ENCODE data around the gene TPSAB1. TPM values are rescaled to one million over a fixed set of nuclear protein-coding genes. Genes with fewer than 3 reads are reported as not detected.
A peak's percentile ranks its signal among the peaks of the same experiment; 100 is the strongest.
"Not testable (repeated sequence)": the region's sequence is repeated elsewhere in the genome, so short reads cannot be mapped to it uniquely, and the experiment has no call there.

TPSAB1 gene
- total RNA-seq, 1 experiment from 2014 or later: not detected

GRCh38 chr16:1264345-1265089, 24.0 kb downstream of the TPSAB1 start:
- Mint-ChIP-seq H3K9me3 (ENCODE audit: low read depth, unreplicated experiment) (peaks cover 4% of the 10 kb centered on the region), H3K4me1 (ENCODE audit: low read depth, unreplicated experiment) (no peaks in the 10 kb centered on the region), H3K27ac (ENCODE audit: unreplicated experiment) (no peak overlapping the region), H3K4me3 (ENCODE audit: low read depth, unreplicated experiment) (no peak overlapping the region), H3K36me3 (ENCODE audit: insufficient read depth, unreplicated experiment) (no peaks in the 10 kb centered on the region), H3K27me3 (ENCODE audit: unreplicated experiment) (peaks cover 86% of the 10 kb centered on the region)
- DNase-seq: no peak
- BruUV-seq (replicated peaks): no TSS peak
- intact Hi-C loops (cut with micrococcal nuclease; ENCODE audit: unreplicated experiment): no loop called here
- TF ChIP-seq, protein P1, sequence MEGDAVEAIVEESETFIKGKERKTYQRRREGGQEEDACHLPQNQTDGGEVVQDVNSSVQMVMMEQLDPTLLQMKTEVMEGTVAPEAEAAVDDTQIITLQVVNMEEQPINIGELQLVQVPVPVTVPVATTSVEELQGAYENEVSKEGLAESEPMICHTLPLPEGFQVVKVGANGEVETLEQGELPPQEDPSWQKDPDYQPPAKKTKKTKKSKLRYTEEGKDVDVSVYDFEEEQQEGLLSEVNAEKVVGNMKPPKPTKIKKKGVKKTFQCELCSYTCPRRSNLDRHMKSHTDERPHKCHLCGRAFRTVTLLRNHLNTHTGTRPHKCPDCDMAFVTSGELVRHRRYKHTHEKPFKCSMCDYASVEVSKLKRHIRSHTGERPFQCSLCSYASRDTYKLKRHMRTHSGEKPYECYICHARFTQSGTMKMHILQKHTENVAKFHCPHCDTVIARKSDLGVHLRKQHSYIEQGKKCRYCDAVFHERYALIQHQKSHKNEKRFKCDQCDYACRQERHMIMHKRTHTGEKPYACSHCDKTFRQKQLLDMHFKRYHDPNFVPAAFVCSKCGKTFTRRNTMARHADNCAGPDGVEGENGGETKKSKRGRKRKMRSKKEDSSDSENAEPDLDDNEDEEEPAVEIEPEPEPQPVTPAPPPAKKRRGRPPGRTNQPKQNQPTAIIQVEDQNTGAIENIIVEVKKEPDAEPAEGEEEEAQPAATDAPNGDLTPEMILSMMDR (IDR thresholded peaks at IDR 0.05; ENCODE audit: unreplicated experiment): no peak
- CTCF ChIA-PET: no interaction called here

DNA sequence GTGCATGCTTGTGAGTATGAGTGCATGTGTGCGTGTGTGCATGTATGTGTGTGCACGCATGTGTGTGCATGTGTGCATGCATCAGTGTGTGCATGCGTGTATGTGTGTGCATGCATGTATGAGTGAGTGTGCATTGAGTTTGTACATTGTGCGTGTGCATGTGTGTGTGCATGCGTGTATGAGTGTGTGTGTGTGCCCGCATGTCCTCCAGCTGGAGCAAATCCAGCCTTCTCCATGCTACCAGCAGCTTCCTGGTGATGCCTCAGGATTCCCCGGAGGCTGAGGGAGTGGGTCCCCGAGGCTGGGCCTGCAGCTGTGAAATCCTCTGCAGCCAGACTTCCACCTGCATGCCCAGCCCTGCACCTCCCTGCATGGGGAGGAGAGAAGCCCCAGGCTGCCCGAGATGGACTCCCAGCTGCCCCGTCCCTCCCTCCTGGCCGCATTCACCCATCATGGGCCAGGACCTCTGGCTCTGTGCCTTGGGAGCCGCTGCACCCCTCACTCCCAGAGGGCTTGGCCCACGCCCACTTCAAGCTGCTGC, 24.7 kb downstream of the TPSAB1 start:
- no peak overlapping the region for H3K27ac Mint-ChIP-seq (ENCODE audit: unreplicated experiment)
- TF ChIP-seq, protein P1 (IDR thresholded peaks at IDR 0.05; ENCODE audit: unreplicated experiment): no peak

GRCh38 chr16:1265826-1266225, 25.3 kb downstream of the TPSAB1 start:
- H3K9me3 Mint-ChIP-seq (ENCODE audit: low read depth, unreplicated experiment): peaks cover 4% of the 10 kb centered on the region
- H3K27ac Mint-ChIP-seq (ENCODE audit: unreplicated experiment): no peak overlapping the region
- H3K36me3 Mint-ChIP-seq (ENCODE audit: insufficient read depth, unreplicated experiment): peaks cover 2% of the 10 kb centered on the region
- no TSS peak for BruUV-seq (replicated peaks)
- TF ChIP-seq, protein P1 (IDR thresholded peaks at IDR 0.05; ENCODE audit: unreplicated experiment): no peak
- H3K27me3 Mint-ChIP-seq (ENCODE audit: unreplicated experiment): peaks cover 86% of the 10 kb centered on the region
- CTCF ChIA-PET: no interaction called here
- H3K4me1 Mint-ChIP-seq (ENCODE audit: low read depth, unreplicated experiment): peaks cover under 1% of the 10 kb centered on the region
- no peak overlapping the region for H3K4me3 Mint-ChIP-seq (ENCODE audit: low read depth, unreplicated experiment)
- intact Hi-C loops (cut with micrococcal nuclease; ENCODE audit: unreplicated experiment): no loop called here
- DNase-seq: no peak

More for the DNA sequence above, 24.7 kb downstream of the TPSAB1 start:
- Mint-ChIP-seq H3K36me3 (ENCODE audit: insufficient read depth, unreplicated experiment) (no peaks in the 10 kb centered on the region), H3K9me3 (ENCODE audit: low read depth, unreplicated experiment) (peaks cover 4% of the 10 kb centered on the region), H3K27me3 (ENCODE audit: unreplicated experiment) (peaks cover 86% of the 10 kb centered on the region), H3K4me3 (ENCODE audit: low read depth, unreplicated experiment) (no peak overlapping the region), H3K4me1 (ENCODE audit: low read depth, unreplicated experiment) (no peaks in the 10 kb centered on the region)
- BruUV-seq (replicated peaks): no TSS peak
- DNase-seq: no peak
- CTCF ChIA-PET: interaction anchor here (0.6 kb wide), 1 partner anchor 123 kb away, joined by 3 read pairs; no protein-coding TSS in a partner anchor
- intact Hi-C loops (cut with micrococcal nuclease; ENCODE audit: unreplicated experiment): no loop called here

DNA sequence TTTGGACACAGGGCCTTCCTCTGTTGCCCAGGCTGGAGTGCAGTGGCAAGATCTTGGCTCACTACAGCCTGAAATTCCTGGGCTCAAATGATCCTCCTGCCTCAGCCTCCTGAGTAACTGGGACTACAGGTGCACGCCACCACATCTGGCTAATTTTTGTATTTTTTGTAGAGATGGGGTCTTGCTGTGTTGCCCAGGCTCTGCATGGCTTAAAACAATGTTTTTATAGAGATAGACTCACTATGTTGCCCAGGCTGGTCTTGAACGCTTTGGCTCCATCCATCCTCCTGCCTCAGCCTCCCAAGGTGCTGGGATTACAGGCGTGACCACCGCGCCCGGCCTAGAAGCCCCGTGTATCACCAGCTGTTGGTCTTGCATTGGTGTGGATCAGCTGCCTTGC, 28.9 kb downstream of the TPSAB1 start:
- DNase-seq; intact Hi-C loops (cut with micrococcal nuclease; ENCODE audit: unreplicated experiment); H3K4me3 Mint-ChIP-seq (ENCODE audit: low read depth, unreplicated experiment); BruUV-seq (replicated peaks); H3K4me1 Mint-ChIP-seq (ENCODE audit: low read depth, unreplicated experiment); H3K9me3 Mint-ChIP-seq (ENCODE audit: low read depth, unreplicated experiment); H3K27ac Mint-ChIP-seq (ENCODE audit: unreplicated experiment); CTCF ChIA-PET: not testable (repeated sequence)
- Mint-ChIP-seq H3K36me3 (ENCODE audit: insufficient read depth, unreplicated experiment) (peaks cover 20% of the 10 kb centered on the region), H3K27me3 (ENCODE audit: unreplicated experiment) (peaks cover 88% of the 10 kb centered on the region)

- no peaks in the 10 kb centered on the region for H3K9me3 Mint-ChIP-seq (ENCODE audit: low read depth, unreplicated experiment)
- CTCF ChIA-PET: interaction anchor here (0.6 kb wide), 1 partner anchor 445 kb away, joined by 4 read pairs; no protein-coding TSS in a partner anchor
- H3K4me1 Mint-ChIP-seq (ENCODE audit: low read depth, unreplicated experiment): peaks cover 10% of the 10 kb centered on the region
- intact Hi-C loops (cut with micrococcal nuclease; ENCODE audit: unreplicated experiment): no loop called here
- no peak for DNase-seq
- H3K27ac Mint-ChIP-seq (ENCODE audit: unreplicated experiment): peak overlapping the region; percentile 89
- TF ChIP-seq, protein P1 (IDR thresholded peaks at IDR 0.05; ENCODE audit: unreplicated experiment): no peak
- no TSS peak for BruUV-seq (replicated peaks)
- H3K36me3 Mint-ChIP-seq (ENCODE audit: insufficient read depth, unreplicated experiment): peaks cover 20% of the 10 kb centered on the region
- peaks cover 88% of the 10 kb centered on the region for H3K27me3 Mint-ChIP-seq (ENCODE audit: unreplicated experiment)
- peak overlapping the region; percentile 16 for H3K4me3 Mint-ChIP-seq (ENCODE audit: low read depth, unreplicated experiment)
Measured at GRCh38 chr16:1271380-1271723, 30.8 kb downstream of the TPSAB1 start.

DNA sequence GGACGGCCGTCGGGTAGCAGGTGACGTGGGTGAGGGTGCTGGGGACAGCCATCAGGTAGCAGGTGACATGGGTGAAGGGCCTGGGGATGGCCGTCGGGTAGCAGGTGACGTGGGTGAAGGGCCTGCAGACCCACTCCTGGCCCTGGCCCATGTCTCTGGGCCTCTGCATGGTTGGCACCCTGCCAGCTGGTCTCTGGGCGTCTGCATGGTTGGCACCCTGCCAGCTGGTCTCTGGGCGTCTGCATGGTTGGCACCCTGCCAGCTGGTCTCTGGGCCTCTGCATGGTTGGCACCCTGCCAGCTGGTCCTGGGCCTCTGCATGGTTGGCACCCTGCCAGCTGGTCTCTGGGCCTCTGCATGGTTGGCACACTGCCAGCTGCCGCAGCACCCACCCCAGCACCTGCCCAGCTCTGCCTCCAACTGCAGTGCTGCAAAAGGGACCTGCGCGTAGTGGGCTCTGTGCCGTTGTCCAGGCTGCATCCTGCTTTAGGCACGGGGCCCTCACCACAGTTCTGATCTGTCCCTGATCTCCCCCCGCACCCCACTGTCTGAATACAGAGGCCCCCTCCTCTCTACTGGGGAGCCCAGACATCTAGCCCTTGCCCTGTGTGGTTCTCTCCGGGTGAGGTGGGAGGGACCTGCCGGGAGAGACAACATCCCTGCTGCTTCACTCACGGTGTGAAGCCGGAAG, 31.4 kb downstream of the TPSAB1 start:
- H3K27ac Mint-ChIP-seq (ENCODE audit: unreplicated experiment): peak overlapping the region; percentile 89
- BruUV-seq (replicated peaks); CTCF ChIA-PET; H3K9me3 Mint-ChIP-seq (ENCODE audit: low read depth, unreplicated experiment); intact Hi-C loops (cut with micrococcal nuclease; ENCODE audit: unreplicated experiment); H3K4me1 Mint-ChIP-seq (ENCODE audit: low read depth, unreplicated experiment): not testable (repeated sequence)
- H3K36me3 Mint-ChIP-seq (ENCODE audit: insufficient read depth, unreplicated experiment): peaks cover 20% of the 10 kb centered on the region
- peaks cover 88% of the 10 kb centered on the region for H3K27me3 Mint-ChIP-seq (ENCODE audit: unreplicated experiment)
- H3K4me3 Mint-ChIP-seq (ENCODE audit: low read depth, unreplicated experiment): peak overlapping the region; percentile 16
- peak; percentile 74 for DNase-seq

All from Calu3 (cell line).